Vagina (tissue), 2 donors: Measurements from ENCODE around the gene LSP1. TPM values are rescaled to one million over a fixed set of nuclear protein-coding genes. Genes with fewer than 3 reads are reported as not detected.
A peak's percentile ranks its signal among the peaks of the same experiment; 100 is the strongest.

Source experiments
- DNase-seq, 2 donors: peaks; one replicate each; pipeline ENCODE4 v3.0.0-alpha.2; 2017; ENCODE audit errors: extremely low spot score in 2 of 2
- H3K27ac ChIP-seq: fragments of 200-600 bp; sonication (generic); one replicate; pipeline ENCODE4 v1.5.1; 2019
- H3K27me3 ChIP-seq: fragments of 200-600 bp; sonication (generic); one replicate; pipeline ENCODE4 v1.5.1; 2019
- H3K36me3 ChIP-seq, 2 donors: fragments of 200-600 bp; sonication (generic); one replicate each; pipeline ENCODE4 v1.5.1; 2017 to 2019
- H3K4me1 ChIP-seq: fragments of 200-600 bp; sonication (generic); one replicate; pipeline ENCODE4 v1.5.1; 2019
- H3K4me3 ChIP-seq, 2 donors: fragments of 200-600 bp; sonication (generic); 1 replicate in 1 of 2; 2 replicates in 1 of 2; pipeline ENCODE4 v1.5.1; 2016 to 2019
- H3K9me3 ChIP-seq: fragments of 200-600 bp; sonication (generic); one replicate; pipeline ENCODE4 v1.5.1; 2019
- POLR2A ChIP-seq, 2 donors: fragments of 450-650 bp; IDR thresholded peaks; one replicate each; pipeline ENCODE4 v1.6.1; 2017; ENCODE audit warnings: antibody characterized with exemption in 2 of 2, mild to moderate bottlenecking in 2 of 2, moderate library complexity in 2 of 2
- POLR2AphosphoS5 ChIP-seq, 2 donors: sonication (generic); formaldehyde crosslinking; IDR thresholded peaks; one replicate each; pipeline ENCODE4 v1.9.0; 2017; ENCODE audit warnings: antibody characterized with exemption in 2 of 2, mild to moderate bottlenecking in 2 of 2, low read depth in 1 of 2; ENCODE audit not compliant: insufficient read depth in 1 of 2
- intact Hi-C: fragments of 100-400 bp; cut with DNase I; formaldehyde crosslinking; loops from one replicate; pipeline ENCODE4 v1.15.1; 2023
- total RNA-seq: library from RNA; depleted of rRNA; stranded (reverse); fragments of >200 nt; gene quantifications from one replicate; pipeline ENCODE4 v1.2.3, GENCODE V29; 2016
- TF ChIP-seq, protein P1 (sequence below), 3 experiments: fragments of 450-650 bp in 2 of 3; fragments of 200-600 bp in 1 of 3; sonication (generic) in 1 of 3; IDR thresholded peaks; one replicate each; pipeline ENCODE4 v1.5.1; 2017 to 2019; ENCODE audit warnings: antibody characterized with exemption in 3 of 3, mild to moderate bottlenecking in 2 of 3, moderate library complexity in 2 of 3

The LSP1 gene
- total RNA-seq, 1 donor from 2014 or later, result 32.7 TPM

DNA sequence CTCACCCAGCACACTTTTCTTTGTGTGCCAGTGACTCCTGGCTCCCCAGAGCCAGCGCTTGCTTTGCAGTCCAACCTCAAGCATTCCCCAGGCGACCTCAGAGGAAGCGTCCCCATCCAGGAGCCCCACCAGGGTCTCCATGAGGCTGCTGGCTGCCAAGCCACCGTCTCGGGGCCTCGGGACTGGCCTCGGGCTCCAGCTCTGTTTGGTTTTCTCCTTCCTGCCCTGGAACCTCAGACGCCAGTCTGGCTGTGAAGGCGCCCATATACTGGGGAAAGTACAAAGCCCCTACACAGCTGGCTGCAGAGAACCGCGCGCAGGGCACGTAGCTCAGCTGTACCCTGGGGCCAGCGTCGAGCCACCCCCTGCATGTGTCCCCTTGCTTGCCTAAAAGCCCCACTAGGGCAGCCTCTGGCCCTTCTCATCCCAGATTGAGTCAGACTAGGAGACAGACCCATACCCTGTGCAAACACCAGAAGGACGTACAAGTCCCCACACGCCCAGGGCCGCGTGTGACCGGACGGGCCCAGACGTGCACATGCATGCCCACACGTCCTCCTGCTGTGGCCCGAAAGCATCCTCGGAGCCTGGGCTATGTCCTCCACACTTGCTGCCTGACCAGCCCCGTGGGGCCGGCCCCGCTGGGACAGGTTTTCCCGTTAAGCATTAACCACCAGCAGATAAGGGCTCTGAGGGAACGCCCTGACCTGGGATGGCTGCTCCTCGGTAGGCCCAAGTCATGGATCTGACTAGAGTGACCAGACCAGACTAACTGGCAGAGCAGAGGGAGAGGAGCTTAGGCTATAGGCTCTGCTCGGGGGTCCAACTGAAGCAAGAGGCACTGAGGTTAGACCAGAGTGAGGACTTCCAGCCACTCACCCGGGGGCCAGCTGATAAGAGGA, 22.3 kb upstream of the LSP1 start:
- H3K4me1 ChIP-seq, result peaks cover 65% of the 10 kb centered on the region
- H3K27me3 ChIP-seq, result no peaks in the 10 kb centered on the region
- H3K9me3 ChIP-seq, result no peaks in the 10 kb centered on the region
- no peak for DNase-seq
- H3K27ac ChIP-seq, result no peak overlapping the region
- H3K36me3 ChIP-seq, result no peaks in the 10 kb centered on the region
- H3K4me3 ChIP-seq, result no peak overlapping the region
- intact Hi-C loops, result loop anchor here (2.0 kb wide), 1 partner anchor 136 kb away; no protein-coding TSS in a partner anchor
- TF ChIP-seq POLR2A (IDR thresholded peaks at IDR 0.05) (no peak), POLR2AphosphoS5 (IDR thresholded peaks at IDR 0.05; ENCODE audit: insufficient read depth in 1 of 2, low read depth in 1 of 2) (peak; percentile 50 to 57)
- TF ChIP-seq, protein P1, sequence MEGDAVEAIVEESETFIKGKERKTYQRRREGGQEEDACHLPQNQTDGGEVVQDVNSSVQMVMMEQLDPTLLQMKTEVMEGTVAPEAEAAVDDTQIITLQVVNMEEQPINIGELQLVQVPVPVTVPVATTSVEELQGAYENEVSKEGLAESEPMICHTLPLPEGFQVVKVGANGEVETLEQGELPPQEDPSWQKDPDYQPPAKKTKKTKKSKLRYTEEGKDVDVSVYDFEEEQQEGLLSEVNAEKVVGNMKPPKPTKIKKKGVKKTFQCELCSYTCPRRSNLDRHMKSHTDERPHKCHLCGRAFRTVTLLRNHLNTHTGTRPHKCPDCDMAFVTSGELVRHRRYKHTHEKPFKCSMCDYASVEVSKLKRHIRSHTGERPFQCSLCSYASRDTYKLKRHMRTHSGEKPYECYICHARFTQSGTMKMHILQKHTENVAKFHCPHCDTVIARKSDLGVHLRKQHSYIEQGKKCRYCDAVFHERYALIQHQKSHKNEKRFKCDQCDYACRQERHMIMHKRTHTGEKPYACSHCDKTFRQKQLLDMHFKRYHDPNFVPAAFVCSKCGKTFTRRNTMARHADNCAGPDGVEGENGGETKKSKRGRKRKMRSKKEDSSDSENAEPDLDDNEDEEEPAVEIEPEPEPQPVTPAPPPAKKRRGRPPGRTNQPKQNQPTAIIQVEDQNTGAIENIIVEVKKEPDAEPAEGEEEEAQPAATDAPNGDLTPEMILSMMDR (IDR thresholded peaks at IDR 0.05), result no peak

DNA sequence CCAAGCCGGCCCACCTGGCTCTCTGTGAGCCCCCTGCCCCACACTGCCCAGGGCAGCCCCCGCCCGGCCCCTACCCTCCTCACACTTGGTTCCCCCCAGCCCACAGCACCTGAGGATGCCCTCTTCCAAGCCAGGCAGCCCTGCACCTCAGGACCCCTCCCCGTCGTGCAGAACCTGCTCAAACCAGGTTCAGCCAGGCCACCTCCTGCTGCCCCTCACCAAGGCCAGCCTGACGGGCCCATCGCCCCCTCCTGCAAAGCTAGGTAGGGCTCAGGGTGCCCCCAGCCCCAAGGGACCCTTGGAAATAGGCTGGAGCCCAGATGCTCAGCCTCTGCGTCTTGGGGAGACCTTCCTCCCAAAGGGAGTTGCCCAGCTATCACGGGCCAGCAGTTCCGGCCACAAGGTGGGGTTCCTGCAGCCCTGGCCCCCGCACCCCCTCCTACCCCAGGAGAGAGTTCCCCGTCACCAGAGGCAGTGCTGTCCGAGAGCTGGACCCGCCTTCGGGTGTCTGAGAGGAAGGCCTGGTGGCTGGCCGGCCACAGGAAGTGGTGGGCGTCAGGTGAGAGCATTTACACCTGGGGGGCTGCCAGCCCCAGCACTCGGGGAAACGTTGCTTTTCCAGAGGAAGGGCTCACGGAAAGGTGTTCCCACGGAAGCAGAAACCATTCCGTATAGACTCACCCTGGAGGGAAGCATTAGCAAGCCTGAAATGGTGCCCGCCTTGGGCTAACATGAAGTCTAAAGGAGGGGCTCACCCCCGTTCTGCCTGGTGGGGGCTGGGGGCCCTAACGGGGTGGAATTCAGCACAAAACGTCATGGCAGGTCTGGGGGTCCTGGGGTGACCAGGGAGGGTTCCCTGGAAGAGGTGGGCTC, 21.3 kb upstream of the LSP1 start:
- no peak for DNase-seq
- intact Hi-C loops, result loop anchor here (2.0 kb wide), 1 partner anchor 137 kb away; no protein-coding TSS in a partner anchor
- peak overlapping the region; percentile 63 for H3K27ac ChIP-seq
- no peaks in the 10 kb centered on the region for H3K36me3 ChIP-seq
- H3K9me3 ChIP-seq, result no peaks in the 10 kb centered on the region
- no peak for TF ChIP-seq POLR2AphosphoS5 (IDR thresholded peaks at IDR 0.05; ENCODE audit: insufficient read depth in 1 of 2, low read depth in 1 of 2)
- TF ChIP-seq POLR2A (IDR thresholded peaks at IDR 0.05), result no peak
- TF ChIP-seq, protein P1 (IDR thresholded peaks at IDR 0.05), result no peak
- no peaks in the 10 kb centered on the region for H3K27me3 ChIP-seq
- peaks cover 64% of the 10 kb centered on the region for H3K4me1 ChIP-seq
- H3K4me3 ChIP-seq, result no peak overlapping the region

DNA sequence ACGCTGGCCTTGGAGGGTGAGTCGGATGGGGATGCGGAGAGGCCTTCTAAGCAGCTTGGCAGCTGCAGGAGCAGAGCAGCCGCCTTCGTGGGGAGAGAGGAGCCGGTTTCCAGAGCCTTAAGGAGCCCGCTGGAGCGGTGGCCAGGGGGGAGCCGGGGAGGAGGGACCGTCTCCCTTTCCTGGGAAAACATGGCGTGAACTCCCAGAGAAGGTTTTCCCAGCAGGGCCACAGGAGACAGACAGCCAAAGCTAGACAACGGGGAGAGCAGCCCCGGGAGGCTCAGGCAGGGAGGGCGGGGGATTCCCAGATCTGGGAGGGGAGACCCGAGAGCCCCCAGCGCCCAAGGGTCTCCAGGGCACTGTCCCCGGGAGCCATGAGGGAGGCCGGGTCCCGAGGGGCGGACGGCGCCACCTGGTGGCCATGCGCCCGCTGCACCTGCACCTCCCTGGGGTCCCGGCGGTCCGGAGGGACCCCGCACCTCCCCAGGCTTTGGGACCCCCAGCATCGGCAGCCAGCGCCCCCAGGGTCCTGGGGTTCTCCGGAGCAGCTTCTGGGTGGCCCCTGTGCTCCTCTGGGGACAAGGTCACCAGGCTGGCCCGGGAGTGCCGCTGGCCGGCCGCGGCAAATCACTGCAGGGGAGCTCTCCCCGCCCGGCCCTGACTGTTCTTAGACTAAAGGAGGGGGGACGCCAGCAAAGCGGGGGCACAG, 20.5 kb upstream of the LSP1 start:
- TF ChIP-seq POLR2A (IDR thresholded peaks at IDR 0.05), result no peak
- TF ChIP-seq, protein P1 (IDR thresholded peaks at IDR 0.05), result peak; percentile 97 to 100 (median 98)
- Histone ChIP-seq H3K27ac (peak overlapping the region; percentile 63), H3K4me3 (no peak overlapping the region)

DNA sequence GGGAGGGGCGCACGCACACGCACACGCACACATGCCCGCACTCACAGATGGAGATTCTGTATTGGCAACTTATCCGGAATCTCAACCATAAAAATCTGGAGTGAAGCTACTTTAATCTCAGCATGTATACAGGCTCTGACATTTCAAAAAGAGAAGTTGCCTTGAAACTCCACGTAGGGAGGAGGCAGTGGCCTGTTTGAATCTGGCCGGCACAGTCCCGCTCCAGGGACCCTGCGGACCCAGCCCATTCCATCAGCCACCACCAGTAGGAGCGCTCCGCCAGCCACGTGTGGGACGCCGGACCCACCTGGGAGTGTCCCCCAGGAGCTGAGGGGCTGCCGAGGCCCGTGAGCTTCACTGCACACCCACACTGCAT, 20.0 kb upstream of the LSP1 start:
- TF ChIP-seq, protein P1 (IDR thresholded peaks at IDR 0.05), result no peak
- TF ChIP-seq POLR2A (IDR thresholded peaks at IDR 0.05), result no peak
- no peak for TF ChIP-seq POLR2AphosphoS5 (IDR thresholded peaks at IDR 0.05; ENCODE audit: insufficient read depth in 1 of 2, low read depth in 1 of 2)
- Histone ChIP-seq H3K27ac (peak overlapping the region; percentile 63), H3K9me3 (no peaks in the 10 kb centered on the region), H3K27me3 (no peaks in the 10 kb centered on the region), H3K36me3 (no peaks in the 10 kb centered on the region), H3K4me1 (peaks cover 58% of the 10 kb centered on the region), H3K4me3 (no peak overlapping the region)
- DNase-seq, result no peak
- intact Hi-C loops, result no loop called here

More for the DNA sequence above, 20.5 kb upstream of the LSP1 start:
- DNase-seq, result no peak
- intact Hi-C loops, result no loop called here
- peaks cover 58% of the 10 kb centered on the region for H3K4me1 ChIP-seq
- H3K27me3 ChIP-seq, result no peaks in the 10 kb centered on the region
- H3K36me3 ChIP-seq, result no peaks in the 10 kb centered on the region
- no peaks in the 10 kb centered on the region for H3K9me3 ChIP-seq
